Peyer's patch (tissue), 4 donors: ENCODE data around the gene PNPO. TPM values are rescaled to one million over a fixed set of nuclear protein-coding genes. Genes with fewer than 3 reads are reported as not detected.

ENCODE experiments used
- DNase-seq, 3 donors: peaks; one replicate each; pipeline ENCODE4 v3.0.0-alpha.2; 2017 to 2019
- H3K27ac ChIP-seq, 4 donors: fragments of 200-600 bp; sonication (generic); one replicate each; pipeline ENCODE4 v1.5.1; 2016 to 2019
- H3K27me3 ChIP-seq, 2 donors: fragments of 200-600 bp; sonication (generic); one replicate each; pipeline ENCODE4 v1.5.1; 2019
- H3K36me3 ChIP-seq, 3 donors: fragments of 200-600 bp; sonication (generic); one replicate each; pipeline ENCODE4 v1.5.1; 2016 to 2019
- H3K4me1 ChIP-seq, 4 donors: fragments of 200-600 bp; sonication (generic); one replicate each; pipeline ENCODE4 v1.5.1; 2016 to 2019
- H3K4me3 ChIP-seq, 4 donors: fragments of 200-600 bp; sonication (generic); 1 replicate in 3 of 4; 2 replicates in 1 of 4; pipeline ENCODE4 v1.5.1; 2016 to 2019; ENCODE audit warnings: mild to moderate bottlenecking in 1 of 4
- H3K9me3 ChIP-seq, 4 donors: fragments of 200-600 bp; sonication (generic); one replicate each; pipeline ENCODE4 v1.5.1; 2016 to 2019; ENCODE audit warnings: mild to moderate bottlenecking in 1 of 4
- POLR2A ChIP-seq, 2 donors: fragments of 450-650 bp; IDR thresholded peaks; one replicate each; pipeline ENCODE4 v1.5.1; 2017; ENCODE audit warnings: antibody characterized with exemption in 2 of 2, mild to moderate bottlenecking in 2 of 2, moderate library complexity in 2 of 2
- total RNA-seq, 4 donors: library from RNA; depleted of rRNA; stranded (reverse); fragments of >200 nt; gene quantifications; one replicate each; pipeline ENCODE4 v1.1.0, GENCODE V29; 2016
- TF ChIP-seq, protein P1 (sequence below), 6 experiments: fragments of 450-650 bp in 4 of 6; fragments of 200-600 bp in 2 of 6; sonication (generic) in 1 of 6; IDR thresholded peaks; one replicate each; pipeline ENCODE4 v1.5.1; 2017 to 2019; ENCODE audit warnings: antibody characterized with exemption in 6 of 6, mild to moderate bottlenecking in 3 of 6, moderate library complexity in 1 of 6

Gene PNPO
- total RNA-seq, 4 donors from 2014 or later: 23.9 to 103 (median 64.6) TPM

DNA sequence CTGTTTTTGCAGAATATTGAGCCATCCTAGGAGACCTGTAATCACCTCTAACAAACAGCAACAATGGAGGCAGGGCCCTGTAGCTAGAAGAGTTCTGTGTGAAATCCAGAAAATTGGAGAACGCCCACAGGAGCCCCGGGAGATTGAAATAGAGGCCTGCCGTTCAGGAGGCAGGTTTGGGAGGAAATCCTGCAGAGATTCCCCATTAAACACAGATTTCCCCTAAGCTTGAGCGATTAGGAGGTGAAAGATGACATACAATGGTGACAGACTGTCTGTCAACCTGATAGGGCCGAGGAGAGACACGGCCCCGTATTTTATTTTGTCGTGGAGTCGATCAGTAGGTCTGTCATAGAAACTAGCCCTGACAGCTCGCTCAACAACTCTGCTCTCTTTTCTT lies 47.8 kb downstream of the PNPO start:
- TF ChIP-seq, protein P1, sequence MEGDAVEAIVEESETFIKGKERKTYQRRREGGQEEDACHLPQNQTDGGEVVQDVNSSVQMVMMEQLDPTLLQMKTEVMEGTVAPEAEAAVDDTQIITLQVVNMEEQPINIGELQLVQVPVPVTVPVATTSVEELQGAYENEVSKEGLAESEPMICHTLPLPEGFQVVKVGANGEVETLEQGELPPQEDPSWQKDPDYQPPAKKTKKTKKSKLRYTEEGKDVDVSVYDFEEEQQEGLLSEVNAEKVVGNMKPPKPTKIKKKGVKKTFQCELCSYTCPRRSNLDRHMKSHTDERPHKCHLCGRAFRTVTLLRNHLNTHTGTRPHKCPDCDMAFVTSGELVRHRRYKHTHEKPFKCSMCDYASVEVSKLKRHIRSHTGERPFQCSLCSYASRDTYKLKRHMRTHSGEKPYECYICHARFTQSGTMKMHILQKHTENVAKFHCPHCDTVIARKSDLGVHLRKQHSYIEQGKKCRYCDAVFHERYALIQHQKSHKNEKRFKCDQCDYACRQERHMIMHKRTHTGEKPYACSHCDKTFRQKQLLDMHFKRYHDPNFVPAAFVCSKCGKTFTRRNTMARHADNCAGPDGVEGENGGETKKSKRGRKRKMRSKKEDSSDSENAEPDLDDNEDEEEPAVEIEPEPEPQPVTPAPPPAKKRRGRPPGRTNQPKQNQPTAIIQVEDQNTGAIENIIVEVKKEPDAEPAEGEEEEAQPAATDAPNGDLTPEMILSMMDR (IDR thresholded peaks at IDR 0.05): no peak
- TF ChIP-seq POLR2A (IDR thresholded peaks at IDR 0.05): no peak
- no peak for DNase-seq
- Histone ChIP-seq H3K36me3 (peaks cover 0 to 5% (median 0%) of the 10 kb centered on the region in 3 donors), H3K27ac (no peak overlapping the region), H3K9me3 (no peaks in the 10 kb centered on the region), H3K4me1 (no peaks in the 10 kb centered on the region), H3K4me3 (no peak overlapping the region), H3K27me3 (no peaks in the 10 kb centered on the region)

GRCh38 chr17:47989700-47990099 lies 48.3 kb downstream of the PNPO start:
- no peaks in the 10 kb centered on the region for H3K36me3 ChIP-seq
- no peaks in the 10 kb centered on the region for H3K4me1 ChIP-seq
- H3K27me3 ChIP-seq: no peaks in the 10 kb centered on the region
- no peaks in the 10 kb centered on the region for H3K9me3 ChIP-seq
- no peak overlapping the region for H3K27ac ChIP-seq
- no peak for DNase-seq
- H3K4me3 ChIP-seq: no peak overlapping the region
- no peak for TF ChIP-seq POLR2A (IDR thresholded peaks at IDR 0.05)
- TF ChIP-seq, protein P1 (IDR thresholded peaks at IDR 0.05): no peak

DNA sequence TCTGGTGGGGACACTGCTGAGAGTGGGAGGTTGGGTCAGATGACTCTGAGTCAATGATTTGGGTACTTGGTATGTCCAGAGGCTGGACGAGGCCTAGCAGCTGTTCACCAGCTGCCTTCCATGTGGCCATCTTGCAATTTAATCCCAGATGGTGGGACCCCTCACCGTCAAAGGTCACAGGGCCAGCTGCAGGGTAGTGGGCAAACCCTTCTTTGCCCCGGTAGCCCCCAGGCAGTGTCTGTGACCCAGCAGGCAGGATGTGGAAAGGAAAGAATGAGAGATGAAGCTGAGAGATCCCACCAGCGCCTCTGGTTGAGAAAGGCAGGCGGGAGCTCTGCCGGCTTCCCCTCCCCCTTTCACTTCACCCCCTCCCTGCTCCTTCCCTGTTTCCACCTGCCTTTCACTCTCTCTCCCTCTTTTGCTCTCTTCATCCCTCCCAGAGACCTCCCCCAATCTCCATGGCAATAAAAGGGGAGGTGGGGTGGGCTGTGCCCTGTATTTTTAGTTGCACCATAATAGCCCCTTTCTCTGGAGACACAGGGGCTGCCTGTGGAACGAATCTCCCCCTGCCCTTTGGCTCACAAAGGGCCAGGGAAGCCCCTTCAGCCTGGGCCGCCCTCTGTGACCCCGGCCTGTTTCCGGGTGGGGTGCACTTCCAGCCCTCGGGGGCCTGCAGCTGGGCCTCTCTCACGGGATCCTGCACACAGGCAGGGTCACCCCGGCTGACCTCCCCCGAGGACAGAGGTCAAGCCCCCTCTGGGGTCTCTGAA lies 49.8 kb downstream of the PNPO start:
- Histone ChIP-seq H3K4me3 (no peak overlapping the region), H3K27me3 (no peaks in the 10 kb centered on the region), H3K4me1 (no peaks in the 10 kb centered on the region), H3K36me3 (no peaks in the 10 kb centered on the region), H3K27ac (no peak overlapping the region), H3K9me3 (no peaks in the 10 kb centered on the region)
- TF ChIP-seq POLR2A (IDR thresholded peaks at IDR 0.05): no peak
- TF ChIP-seq, protein P1 (IDR thresholded peaks at IDR 0.05): no peak
- no peak for DNase-seq

DNA sequence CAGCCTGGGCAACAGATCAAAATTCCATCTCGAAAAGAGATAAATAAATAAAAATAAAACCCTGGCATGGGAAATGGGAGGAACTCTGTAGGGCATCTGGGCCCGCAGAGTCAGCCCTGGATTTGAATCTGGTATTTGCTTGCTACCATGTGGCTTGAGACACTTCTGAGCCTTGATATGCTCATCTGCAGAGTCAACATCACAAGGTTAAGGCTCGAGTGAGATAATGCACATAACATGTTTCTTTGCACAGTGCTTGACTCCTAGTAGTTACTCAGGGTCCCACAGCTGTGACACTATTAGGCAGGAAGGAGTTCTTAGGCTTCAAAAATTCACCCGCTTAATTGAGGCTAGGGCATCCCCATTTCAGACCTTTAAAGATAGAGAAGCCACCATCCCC lies 50.8 kb downstream of the PNPO start:
- Histone ChIP-seq H3K4me1 (no peaks in the 10 kb centered on the region), H3K27ac (no peak overlapping the region), H3K4me3 (no peak overlapping the region), H3K27me3 (no peaks in the 10 kb centered on the region), H3K9me3 (no peaks in the 10 kb centered on the region), H3K36me3 (no peaks in the 10 kb centered on the region)
- no peak for DNase-seq
- no peak for TF ChIP-seq POLR2A (IDR thresholded peaks at IDR 0.05)
- TF ChIP-seq, protein P1 (IDR thresholded peaks at IDR 0.05): no peak

- H3K36me3 ChIP-seq: no peaks in the 10 kb centered on the region
- H3K4me1 ChIP-seq: no peaks in the 10 kb centered on the region
- TF ChIP-seq, protein P1 (IDR thresholded peaks at IDR 0.05): no peak
- TF ChIP-seq POLR2A (IDR thresholded peaks at IDR 0.05): no peak
- H3K9me3 ChIP-seq: no peaks in the 10 kb centered on the region
- H3K27ac ChIP-seq: no peak overlapping the region
- no peak overlapping the region for H3K4me3 ChIP-seq
- no peak for DNase-seq
- no peaks in the 10 kb centered on the region for H3K27me3 ChIP-seq
Observed at GRCh38 chr17:47993031-47993564, 51.7 kb downstream of the PNPO start.
